ENCODE results near the gene SCYL1.

SCYL1 gene

GRCh38 chr11:65565624-65566453 is 41.0 kb downstream of the SCYL1 start:
- Histone ChIP-seq H3K9me3 (no peaks in the 10 kb centered on the region), H3K36me3 (no peaks in the 10 kb centered on the region), H3K27me3 (no peaks in the 10 kb centered on the region), H3K4me1 (no peaks in the 10 kb centered on the region), H3K4me3 (ENCODE audit: low read depth, low read length) (no peak overlapping the region)
- no peak for DNase-seq
- no peak for TF ChIP-seq CTCF (IDR thresholded peaks at IDR 0.05; ENCODE audit: low read depth, low read length)

DNA sequence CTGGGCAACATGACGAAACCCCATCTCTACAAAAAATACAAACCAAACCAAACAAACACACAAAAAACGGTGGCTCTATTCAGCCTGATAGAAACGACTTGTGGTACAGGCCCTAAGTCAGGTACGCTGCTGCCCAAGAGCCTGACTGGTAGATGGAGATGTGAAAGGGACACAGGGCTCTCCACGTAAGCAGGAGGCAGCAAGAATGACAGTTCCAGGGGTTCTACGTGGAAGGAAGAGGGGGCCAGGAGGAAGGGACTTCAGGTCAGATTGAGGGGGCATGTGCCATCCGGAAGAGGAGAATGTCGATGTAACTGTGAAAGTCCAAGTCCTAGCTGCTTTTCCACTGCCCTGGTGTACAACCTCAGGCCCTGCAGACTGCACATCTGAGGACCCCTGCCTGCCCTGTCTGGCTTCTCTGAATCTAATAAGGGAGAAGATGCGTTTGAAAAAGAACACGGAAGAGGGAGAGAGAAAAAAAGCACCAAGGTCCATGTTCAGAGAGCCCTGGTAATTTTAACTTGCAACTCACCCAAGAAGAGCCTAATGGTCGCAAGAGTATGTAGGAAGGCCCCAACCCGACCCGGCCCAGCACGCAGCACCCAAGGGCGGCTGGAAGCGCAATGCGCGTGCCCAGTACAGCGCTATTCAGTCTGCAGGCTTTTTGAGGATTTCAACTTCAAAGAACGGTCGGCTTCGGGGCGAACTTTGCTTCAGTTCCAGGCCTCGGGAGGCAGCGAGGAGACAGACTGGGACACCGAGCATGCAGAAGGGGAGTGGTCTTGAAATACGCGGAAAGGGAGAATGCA is 44.5 kb downstream of the SCYL1 start:
- Histone ChIP-seq H3K36me3 (peaks cover 4% of the 10 kb centered on the region; the same call in 1 of the 2 replicates), H3K27me3 (no peaks in the 10 kb centered on the region), H3K4me3 (ENCODE audit: low read depth, low read length) (peak overlapping the region; percentile 80), H3K4me1 (no peaks in the 10 kb centered on the region), H3K9me3 (no peaks in the 10 kb centered on the region)
- no peak for DNase-seq
- no peak for TF ChIP-seq CTCF (IDR thresholded peaks at IDR 0.05; ENCODE audit: low read depth, low read length)

DNA sequence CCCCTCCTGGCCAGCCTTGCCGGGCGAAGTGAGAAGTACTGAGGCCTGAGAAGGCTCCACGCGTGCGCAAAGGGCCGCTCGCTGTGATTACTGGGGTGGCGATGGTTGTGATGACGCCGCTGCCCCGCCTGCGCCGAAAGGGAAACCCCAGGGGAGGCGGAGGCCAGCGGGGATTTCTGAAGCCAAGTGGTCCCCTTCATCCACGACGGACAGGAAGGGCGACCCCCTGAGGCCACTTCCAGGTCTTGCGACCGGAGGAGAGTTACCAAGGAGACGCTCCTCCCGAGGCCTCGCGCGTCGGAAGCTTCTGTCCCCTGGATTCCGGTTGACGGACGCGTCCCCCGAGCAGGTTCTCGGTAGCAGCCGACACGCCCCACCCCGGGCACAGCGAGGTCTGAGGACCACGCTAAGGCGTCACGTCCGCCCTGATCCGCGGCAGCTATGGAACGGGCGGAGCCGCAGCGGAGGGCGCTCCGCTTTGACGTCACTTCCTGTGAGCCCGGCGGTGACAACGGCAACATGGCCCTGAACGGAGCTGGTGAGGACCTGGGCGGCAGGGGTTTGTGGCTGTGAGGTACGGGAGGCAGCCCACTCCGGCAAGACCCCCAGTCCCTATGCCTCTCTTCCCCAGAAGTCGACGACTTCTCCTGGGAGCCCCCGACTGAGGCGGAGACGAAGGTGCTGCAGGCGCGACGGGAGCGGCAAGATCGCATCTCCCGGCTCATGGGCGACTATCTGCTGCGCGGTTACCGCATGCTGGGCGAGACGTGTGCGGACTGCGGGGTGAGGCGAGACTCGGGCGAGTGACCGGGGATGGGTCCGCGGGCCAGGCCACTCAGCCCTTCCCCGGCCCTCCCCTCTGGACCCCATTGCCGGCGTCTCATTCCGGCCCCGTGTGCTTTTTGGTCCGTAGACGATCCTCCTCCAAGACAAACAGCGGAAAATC is 45.4 kb downstream of the SCYL1 start, which contains the start of gene ZNRD2:
Gene ZNRD2, plus strand, starts transcription at position 505 of the 946 bp plus-strand sequence. Its CDS starts 15 bp downstream, at position 520.
- Histone ChIP-seq H3K4me3 (ENCODE audit: low read depth, low read length) (peak within 1 kb of the TSS; percentile 80), H3K27me3 (no peaks in the 10 kb centered on the region), H3K4me1 (no peaks in the 10 kb centered on the region), H3K36me3 (peaks cover 4% of the 10 kb centered on the region; the same call in 1 of the 2 replicates), H3K9me3 (no peaks in the 10 kb centered on the region)
- TF ChIP-seq CTCF (IDR thresholded peaks at IDR 0.05; ENCODE audit: low read depth, low read length) = peak; percentile 39
- peak; percentile 96 for DNase-seq

DNA sequence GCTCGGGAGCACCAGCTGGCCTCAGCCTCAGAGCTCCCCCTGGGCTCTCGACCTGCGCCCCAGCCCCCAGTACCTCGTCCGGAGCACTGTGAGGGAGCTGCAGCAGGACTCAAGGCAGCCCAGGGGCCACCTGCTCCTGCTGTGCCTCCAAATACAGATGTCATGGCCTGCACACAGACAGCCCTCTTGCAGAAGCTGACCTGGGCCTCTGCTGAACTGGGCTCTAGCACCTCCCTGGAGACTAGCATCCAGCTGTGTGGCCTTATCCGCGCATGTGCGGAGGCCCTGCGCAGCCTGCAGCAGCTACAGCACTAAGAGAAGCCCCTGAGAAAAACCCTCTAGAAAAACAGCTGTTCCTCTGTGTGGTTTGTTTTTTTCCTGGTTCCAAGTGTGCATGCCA is 46.5 kb downstream of the SCYL1 start:
- Histone ChIP-seq H3K36me3 (peaks cover 4% of the 10 kb centered on the region; the same call in 1 of the 2 replicates), H3K27me3 (no peaks in the 10 kb centered on the region), H3K4me1 (no peaks in the 10 kb centered on the region), H3K4me3 (ENCODE audit: low read depth, low read length) (peak overlapping the region; percentile 80), H3K9me3 (no peaks in the 10 kb centered on the region)
- no peak for TF ChIP-seq CTCF (IDR thresholded peaks at IDR 0.05; ENCODE audit: low read depth, low read length)
- DNase-seq = no peak

DNA sequence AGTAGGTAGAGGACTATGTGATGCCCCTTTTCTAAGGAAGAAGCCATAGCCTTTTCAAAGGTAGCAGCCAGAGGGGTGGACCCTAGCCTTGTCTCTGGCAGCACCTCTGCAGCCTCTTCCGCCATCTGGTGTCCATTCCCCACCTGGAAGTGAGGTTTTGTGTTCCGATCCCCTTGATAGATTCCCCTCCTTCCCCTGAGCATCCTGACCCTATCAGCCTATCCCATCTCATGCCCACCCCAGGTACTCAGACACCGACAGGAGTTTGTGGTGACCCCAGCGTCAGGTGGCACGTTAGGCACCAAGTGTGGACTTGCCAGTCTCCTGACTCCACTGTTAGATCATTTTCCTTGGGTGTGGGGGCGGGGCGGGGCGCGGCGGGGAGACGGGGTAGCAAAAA is 47.1 kb downstream of the SCYL1 start:
- Histone ChIP-seq H3K4me1 (no peaks in the 10 kb centered on the region), H3K36me3 (peaks cover 4% of the 10 kb centered on the region; the same call in 1 of the 2 replicates), H3K9me3 (no peaks in the 10 kb centered on the region), H3K4me3 (ENCODE audit: low read depth, low read length) (peak overlapping the region; percentile 80), H3K27me3 (no peaks in the 10 kb centered on the region)
- peak; percentile 46 for DNase-seq
- TF ChIP-seq CTCF (IDR thresholded peaks at IDR 0.05; ENCODE audit: low read depth, low read length) = peak; percentile 47

Data from BE2C (cell line).